Skeletal muscle satellite cell (primary cell): Measurements from ENCODE around the gene POU3F3.

ENCODE experiments used
- H3K27me3 ChIP-seq: 2 replicates; pipeline ENCODE4 v1.7.0; 2013; ENCODE audit warnings: low read length; ENCODE audit not compliant: control insufficient read depth, insufficient read depth
- H3K36me3 ChIP-seq: 2 replicates; pipeline ENCODE4 v1.7.0; 2013; ENCODE audit warnings: mild to moderate bottlenecking, control low read depth, low read length; ENCODE audit not compliant: insufficient read depth
- H3K4me1 ChIP-seq: 2 replicates; pipeline ENCODE4 v1.7.0; 2013; ENCODE audit warnings: low read length; ENCODE audit not compliant: control insufficient read depth, insufficient read depth
- H3K4me2 ChIP-seq: 2 replicates; pipeline ENCODE4 v1.7.0; 2013; ENCODE audit warnings: mild to moderate bottlenecking, low read length
- H3K4me3 ChIP-seq: 2 replicates; pipeline ENCODE4 v1.7.0; 2013; ENCODE audit warnings: low read length
- H3K9ac ChIP-seq: 2 replicates; pipeline ENCODE4 v1.7.0; 2013; ENCODE audit warnings: mild to moderate bottlenecking, low read depth, low read length, moderate library complexity
- H3K9me3 ChIP-seq: replicated peaks from 2 replicates; pipeline ENCODE4 v1.7.0; 2013; ENCODE audit warnings: mild to moderate bottlenecking, control low read depth, low read length

The POU3F3 gene

DNA sequence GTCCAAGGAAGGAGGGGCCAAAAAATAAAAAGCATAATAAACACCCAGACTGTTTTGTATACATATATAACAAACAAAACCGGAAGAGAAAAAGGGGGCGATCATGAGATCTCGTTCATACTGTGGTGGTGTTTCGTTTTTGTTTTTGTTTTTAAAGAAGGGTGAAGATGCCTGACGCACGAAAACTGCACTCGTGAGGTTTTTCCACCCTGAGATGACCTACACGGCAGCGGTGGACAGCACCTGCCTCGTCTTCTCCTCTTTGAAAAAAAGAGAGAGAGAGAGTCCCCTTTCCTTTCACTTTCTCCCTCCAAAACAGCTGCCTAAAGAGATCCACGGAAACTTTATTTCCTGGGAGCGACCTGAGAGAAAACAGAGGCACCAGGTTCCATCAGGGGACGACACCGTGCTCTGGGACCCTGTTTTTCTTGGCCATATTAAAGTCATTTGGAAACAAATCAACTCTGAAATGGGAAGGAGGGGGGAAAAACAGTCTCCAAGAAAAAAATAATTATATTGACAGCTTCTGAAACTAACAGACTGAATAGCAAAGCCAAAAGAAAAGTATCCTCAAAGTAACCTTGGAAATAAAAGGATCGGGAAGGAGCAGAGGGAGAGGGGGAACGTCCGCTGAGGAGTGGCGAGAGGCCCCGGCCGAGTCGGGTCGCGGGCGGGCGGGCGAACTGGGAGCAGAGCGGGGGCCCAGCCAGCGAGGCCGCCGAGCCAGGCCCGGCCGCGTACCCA lies 3.5 kb downstream of the POU3F3 start:
- no peaks in the 10 kb centered on the region for H3K4me1 ChIP-seq
- no peaks in the 10 kb centered on the region for H3K9me3 ChIP-seq
- H3K4me3 ChIP-seq: no peak overlapping the region
- H3K27me3 ChIP-seq: peaks cover 78% of the 10 kb centered on the region
- no peaks in the 10 kb centered on the region for H3K36me3 ChIP-seq
- H3K4me2 ChIP-seq: peak overlapping the region; percentile 26
- no peak overlapping the region for H3K9ac ChIP-seq

DNA sequence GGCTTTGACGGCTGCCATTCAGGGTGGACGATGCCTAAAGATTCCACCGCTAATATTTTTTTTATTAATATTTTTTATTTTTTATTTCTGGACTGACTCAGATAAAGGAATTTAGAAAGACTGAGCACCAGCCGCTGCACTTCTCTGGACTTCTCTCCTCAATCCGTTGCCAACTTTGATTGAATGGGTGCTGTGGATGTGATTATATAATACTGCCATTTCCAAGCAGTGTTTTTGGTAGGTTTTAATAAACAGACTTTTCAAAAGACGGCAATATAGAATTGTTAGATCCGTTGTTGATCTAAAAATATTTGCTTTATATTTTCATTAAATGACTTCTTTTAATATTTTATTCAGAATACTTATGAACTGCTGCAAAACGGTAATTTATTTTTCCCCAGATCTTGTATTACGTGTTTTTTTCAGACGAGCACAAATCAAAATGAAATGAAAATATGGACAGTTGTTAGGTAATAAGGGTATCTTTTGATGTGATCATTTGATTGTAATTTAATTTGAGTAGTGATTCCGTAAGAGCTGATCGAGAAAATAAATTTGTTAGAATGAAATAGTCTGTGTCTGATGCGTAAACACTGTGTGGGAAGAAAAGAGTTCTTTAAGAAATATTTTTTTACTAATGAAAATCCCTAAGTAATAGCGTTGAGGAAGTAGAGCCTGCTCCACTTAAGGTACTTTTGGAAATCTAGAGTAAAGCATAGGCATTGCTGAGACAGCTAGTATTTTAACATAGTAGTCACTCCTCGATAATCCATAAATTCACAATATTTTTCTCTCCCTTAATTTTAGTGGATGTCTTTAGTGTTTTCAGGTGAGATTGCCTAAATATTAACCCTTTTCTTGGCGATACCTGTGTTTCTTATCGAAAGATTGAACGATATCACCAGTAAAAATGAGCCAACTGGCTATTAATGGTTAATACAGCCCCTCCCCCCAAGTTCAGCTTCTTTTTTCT lies 4.4 kb downstream of the POU3F3 start:
- no peaks in the 10 kb centered on the region for H3K36me3 ChIP-seq
- no peaks in the 10 kb centered on the region for H3K9me3 ChIP-seq
- no peak overlapping the region for H3K4me2 ChIP-seq
- H3K27me3 ChIP-seq: peaks cover 80% of the 10 kb centered on the region
- no peak overlapping the region for H3K9ac ChIP-seq
- H3K4me1 ChIP-seq: no peaks in the 10 kb centered on the region
- H3K4me3 ChIP-seq: no peak overlapping the region

DNA sequence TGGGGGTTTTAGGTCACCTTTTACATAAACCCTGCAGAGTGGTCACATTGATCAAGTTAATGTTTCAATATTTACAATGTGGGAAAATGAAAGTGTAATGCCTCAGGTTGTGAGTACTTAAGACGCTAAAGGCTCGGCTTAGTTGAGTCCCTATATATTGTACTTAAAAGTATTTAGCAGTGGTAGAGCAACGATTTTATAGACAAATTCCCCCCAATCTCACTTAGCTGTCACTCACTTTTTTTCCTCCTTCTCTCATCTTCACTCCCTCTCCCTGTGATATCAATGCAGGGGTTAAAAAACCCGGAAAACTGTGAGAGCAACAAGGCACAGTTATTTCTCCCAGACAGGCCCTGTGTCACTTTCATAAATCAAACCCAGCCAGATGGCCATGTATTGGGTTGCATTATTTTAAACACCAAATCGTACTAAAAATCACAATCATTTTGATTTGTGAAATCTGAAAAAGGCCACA lies 5.4 kb downstream of the POU3F3 start:
- no peaks in the 10 kb centered on the region for H3K4me1 ChIP-seq
- peaks cover 81% of the 10 kb centered on the region for H3K27me3 ChIP-seq
- H3K4me3 ChIP-seq: no peak overlapping the region
- no peak overlapping the region for H3K4me2 ChIP-seq
- no peaks in the 10 kb centered on the region for H3K9me3 ChIP-seq
- no peak overlapping the region for H3K9ac ChIP-seq
- H3K36me3 ChIP-seq: no peaks in the 10 kb centered on the region

DNA sequence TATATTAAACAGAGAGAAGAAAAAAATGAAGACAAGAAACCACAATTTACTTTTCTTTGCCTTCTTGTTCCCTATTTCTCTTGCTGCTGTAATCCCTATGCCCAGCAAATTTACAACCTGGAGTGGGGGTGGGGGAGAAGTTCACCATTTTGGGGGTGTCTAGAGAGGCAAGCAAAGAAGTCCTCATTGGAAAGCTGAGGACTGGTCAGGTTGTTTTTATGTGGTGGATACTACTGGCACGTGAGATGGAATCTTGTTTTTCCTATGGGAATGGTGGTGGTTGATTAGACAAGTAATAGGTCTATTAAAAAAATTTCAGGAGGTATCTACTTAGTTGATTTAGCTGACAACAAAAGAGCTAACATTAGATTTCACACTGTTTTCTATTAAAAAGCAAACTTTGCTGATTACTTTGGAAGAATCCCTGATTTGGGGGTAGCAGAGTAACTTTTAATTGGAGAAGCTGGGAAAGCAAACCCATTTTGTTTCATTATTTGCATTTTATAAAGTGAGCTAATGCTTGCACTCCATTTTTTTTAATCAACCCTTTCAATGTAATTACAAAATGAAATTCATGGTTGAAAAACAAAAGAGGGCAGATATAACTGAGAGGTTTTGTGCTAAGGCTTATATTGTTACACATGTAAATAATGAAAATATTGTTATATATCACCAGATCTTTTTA lies 6.0 kb downstream of the POU3F3 start:
- H3K9ac ChIP-seq: no peak overlapping the region
- H3K4me1 ChIP-seq: no peaks in the 10 kb centered on the region
- no peak overlapping the region for H3K4me2 ChIP-seq
- no peaks in the 10 kb centered on the region for H3K9me3 ChIP-seq
- no peak overlapping the region for H3K4me3 ChIP-seq
- H3K27me3 ChIP-seq: peaks cover 81% of the 10 kb centered on the region
- no peaks in the 10 kb centered on the region for H3K36me3 ChIP-seq

DNA sequence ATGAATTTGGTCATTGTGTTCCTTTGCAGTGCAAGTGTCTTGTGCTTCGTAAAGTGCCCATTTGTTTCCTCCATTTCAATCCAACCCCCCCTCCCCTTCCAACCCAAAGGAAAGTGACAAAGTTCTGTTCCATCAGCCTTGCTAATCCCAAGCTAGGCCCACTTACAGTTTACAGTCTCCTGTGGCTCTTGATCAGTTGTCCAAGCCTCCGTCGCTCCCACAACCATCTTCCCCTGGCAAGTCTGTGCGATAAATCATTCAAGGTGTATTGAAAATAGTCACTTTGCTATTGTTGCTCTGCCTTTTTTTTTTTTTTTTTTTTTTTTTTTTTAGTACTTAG lies 6.5 kb downstream of the POU3F3 start:
- Histone ChIP-seq H3K27me3 (peaks cover 86% of the 10 kb centered on the region), H3K4me3 (no peak overlapping the region)

DNA sequence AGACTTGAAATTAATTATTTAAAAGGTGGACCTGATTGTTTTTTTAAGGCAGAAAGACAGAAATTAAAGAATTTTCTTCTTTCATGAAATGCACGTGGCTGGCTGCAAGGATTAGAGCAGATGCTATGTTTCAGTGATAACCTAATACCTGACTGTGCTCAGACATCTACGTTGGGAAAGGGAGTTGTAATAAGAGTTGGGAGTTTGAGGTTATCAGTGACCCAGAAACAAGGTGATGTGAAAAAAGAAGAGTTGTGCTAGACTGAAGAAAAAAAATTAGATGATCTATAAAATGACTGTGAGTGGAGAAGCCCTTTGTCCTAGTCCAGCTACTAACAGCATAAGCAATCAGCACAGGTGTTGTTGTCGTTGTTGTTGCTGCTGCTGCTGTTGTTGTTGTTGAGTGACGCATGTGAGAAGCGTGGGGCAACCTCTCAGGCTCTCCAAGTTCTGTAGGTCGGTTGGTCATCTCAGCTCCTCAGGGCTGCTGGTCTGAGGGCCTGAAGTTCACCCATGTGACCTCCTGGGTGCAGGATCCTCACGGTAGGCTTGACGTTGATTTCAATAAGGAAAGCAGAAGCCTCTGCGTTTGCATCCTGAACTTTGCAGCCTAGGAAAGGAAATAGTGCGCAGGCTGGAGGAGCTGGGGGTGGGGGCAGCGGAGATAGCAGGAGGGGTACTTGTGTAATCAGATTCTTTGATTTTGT lies 7.6 kb downstream of the POU3F3 start:
- Histone ChIP-seq H3K36me3 (no peaks in the 10 kb centered on the region), H3K4me2 (no peak overlapping the region), H3K4me1 (no peaks in the 10 kb centered on the region), H3K9ac (no peak overlapping the region), H3K27me3 (peaks cover 94% of the 10 kb centered on the region), H3K9me3 (no peaks in the 10 kb centered on the region), H3K4me3 (no peak overlapping the region)

More for the DNA sequence above, 6.5 kb downstream of the POU3F3 start:
- Histone ChIP-seq H3K36me3 (no peaks in the 10 kb centered on the region), H3K4me2 (no peak overlapping the region), H3K9ac (no peak overlapping the region), H3K4me1 (no peaks in the 10 kb centered on the region), H3K9me3 (no peaks in the 10 kb centered on the region)

DNA sequence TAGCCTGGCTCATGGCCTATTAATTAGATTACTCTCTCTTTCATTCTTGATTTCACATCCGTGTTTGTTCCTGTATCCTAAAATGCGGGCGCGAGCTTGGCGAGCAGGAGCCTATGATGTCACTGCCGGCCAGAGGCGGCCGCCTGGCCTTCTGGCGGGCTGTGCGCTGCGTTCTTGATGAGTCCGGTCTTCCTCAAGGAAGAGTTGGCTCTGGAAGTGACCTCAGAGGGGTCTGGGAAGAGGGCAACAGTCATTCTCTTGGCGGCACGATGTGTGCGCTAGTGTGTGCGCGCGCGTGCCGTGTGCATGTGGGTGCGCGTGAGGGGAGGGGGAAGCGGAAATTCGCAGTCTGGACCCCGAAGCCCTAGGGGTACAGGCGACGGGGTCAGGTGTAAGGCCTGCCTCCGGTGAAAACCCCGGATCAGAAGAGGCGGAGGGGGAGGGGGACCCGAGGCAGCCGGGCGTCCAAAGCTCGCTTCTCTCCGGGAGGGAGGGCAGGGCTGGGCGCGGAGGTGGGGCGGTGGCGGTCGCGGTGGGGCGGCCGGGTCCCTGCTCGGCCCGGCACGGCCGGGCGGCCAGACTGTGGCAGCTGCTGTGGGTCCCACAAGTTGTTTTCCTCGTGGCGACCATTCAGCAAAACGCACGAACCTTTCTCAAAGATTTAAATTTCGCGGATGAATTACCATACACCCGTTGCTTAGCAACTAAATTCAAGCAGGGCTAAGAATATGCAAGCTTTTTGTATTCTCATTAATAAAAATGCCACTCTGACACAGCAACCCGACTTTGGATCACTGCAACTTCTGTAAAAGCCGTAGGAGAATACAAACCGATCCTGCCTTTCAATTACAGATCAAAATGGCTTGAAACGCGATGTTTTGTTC lies 8.4 kb downstream of the POU3F3 start:
- Histone ChIP-seq H3K4me2 (peak overlapping the region; percentile 27), H3K4me3 (no peak overlapping the region), H3K9ac (no peak overlapping the region), H3K9me3 (no peaks in the 10 kb centered on the region), H3K36me3 (no peaks in the 10 kb centered on the region), H3K27me3 (peaks cover 96% of the 10 kb centered on the region), H3K4me1 (no peaks in the 10 kb centered on the region)

DNA sequence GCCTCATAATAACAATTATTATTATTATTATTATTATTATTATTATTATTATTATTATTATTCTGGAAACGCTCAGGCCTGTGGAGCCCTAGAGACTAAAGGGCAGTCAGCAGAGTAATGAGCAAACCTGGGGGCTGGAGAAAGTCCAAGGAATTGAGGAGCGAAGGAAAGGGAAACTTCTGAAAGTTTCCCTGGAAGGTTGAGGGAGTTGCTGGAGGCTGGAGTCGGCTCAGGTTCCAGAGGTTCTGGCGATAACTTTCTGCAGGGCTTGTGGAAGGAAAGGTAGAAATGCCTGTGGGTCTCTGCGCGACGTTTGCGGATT lies 9.2 kb downstream of the POU3F3 start:
- Histone ChIP-seq H3K27me3 (peaks cover 98% of the 10 kb centered on the region), H3K9me3 (no peaks in the 10 kb centered on the region)

DNA sequence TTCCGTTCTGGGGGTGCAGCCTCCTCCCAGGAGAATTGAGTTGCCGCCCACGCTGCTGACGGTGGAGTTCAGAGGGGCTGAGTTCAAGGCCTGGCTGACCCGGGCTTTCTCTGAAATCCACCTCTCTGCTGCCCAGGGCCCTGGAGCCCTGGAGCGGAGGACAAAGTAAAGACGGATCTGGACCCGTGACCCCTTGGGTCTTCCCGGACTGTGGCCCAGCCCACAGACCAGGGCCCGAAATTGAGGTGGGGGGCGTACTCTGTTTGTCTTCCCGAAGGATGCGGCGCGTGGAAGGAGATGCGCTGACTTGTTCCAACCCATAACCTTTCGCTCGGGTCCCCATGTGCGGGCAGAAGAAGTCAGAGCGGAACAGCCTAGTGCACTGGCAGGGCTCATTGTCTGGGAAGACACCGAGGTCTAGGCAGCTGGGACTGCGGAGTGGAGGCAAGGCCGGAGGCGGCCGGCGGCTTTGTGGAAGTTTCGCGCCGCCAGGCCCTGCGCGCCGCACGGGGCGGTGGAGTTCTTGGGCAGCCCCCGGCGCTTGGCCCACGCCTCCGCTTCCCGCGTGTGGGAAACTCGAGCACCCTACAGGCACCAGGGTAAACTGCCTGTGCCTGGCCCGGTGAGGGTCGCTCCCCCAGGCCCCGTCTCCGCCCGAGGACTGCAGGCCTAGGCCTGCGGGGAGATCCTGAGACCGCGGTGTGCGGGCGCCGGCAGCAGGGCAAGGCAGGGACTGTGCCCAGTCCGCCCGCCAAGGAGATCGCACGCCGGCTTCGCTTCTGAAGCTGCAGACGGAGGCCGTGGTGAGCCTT lies 9.8 kb downstream of the POU3F3 start:
- H3K4me1 ChIP-seq: no peaks in the 10 kb centered on the region
- H3K4me2 ChIP-seq: no peak overlapping the region
- H3K4me3 ChIP-seq: no peak overlapping the region
- no peaks in the 10 kb centered on the region for H3K36me3 ChIP-seq
- H3K9me3 ChIP-seq: no peaks in the 10 kb centered on the region
- no peak overlapping the region for H3K9ac ChIP-seq
- peaks cover 98% of the 10 kb centered on the region for H3K27me3 ChIP-seq

More for the DNA sequence above, 9.2 kb downstream of the POU3F3 start:
- Histone ChIP-seq H3K36me3 (no peaks in the 10 kb centered on the region), H3K4me3 (no peak overlapping the region), H3K4me2 (no peak overlapping the region), H3K9ac (no peak overlapping the region), H3K4me1 (no peaks in the 10 kb centered on the region)
